AG10803 (cell line): Measurements from ENCODE around the gene TOM1L2.

Source experiments
- DNase-seq: peaks from one replicate; pipeline ENCODE4 v3.0.0; 2010; ENCODE audit warnings: low read depth
- H3K4me3 ChIP-seq: 2 replicates; pipeline ENCODE4 v1.5.1; 2011; ENCODE audit warnings: mild to moderate bottlenecking, low read length, control low read depth
- CTCF ChIP-seq: conservative IDR thresholded peaks from 2 replicates; pipeline ENCODE4 v1.5.1; 2011; ENCODE audit warnings: mild to moderate bottlenecking, low read length, control low read depth, inconsistent platforms

The TOM1L2 gene

GRCh38 chr17:17830740-17831207 is 141.4 kb downstream of the TOM1L2 start:
- no peak overlapping the region for H3K4me3 ChIP-seq
- TF ChIP-seq CTCF: no peak
- DNase-seq: no peak

GRCh38 chr17:17830269-17830567 is 142.0 kb downstream of the TOM1L2 start:
- DNase-seq: no peak
- no peak for TF ChIP-seq CTCF
- no peak overlapping the region for H3K4me3 ChIP-seq

- no peak for TF ChIP-seq CTCF
These were observed 144.2 kb downstream of the TOM1L2 start for GRCh38 chr17:17827826-17828621.

GRCh38 chr17:17826942-17827785 is 145.0 kb downstream of the TOM1L2 start:
- no peak for DNase-seq
- H3K4me3 ChIP-seq: no peak overlapping the region
- TF ChIP-seq CTCF: no peak

More at GRCh38 chr17:17827826-17828621, 144.2 kb downstream of the TOM1L2 start:
- no peak for DNase-seq
- no peak overlapping the region for H3K4me3 ChIP-seq

- TF ChIP-seq CTCF: no peak
- no peak for DNase-seq
- H3K4me3 ChIP-seq: no peak overlapping the region
These were observed 145.9 kb downstream of the TOM1L2 start for GRCh38 chr17:17826342-17826713.

- DNase-seq: no peak
- no peak for TF ChIP-seq CTCF
- H3K4me3 ChIP-seq: no peak overlapping the region
These were observed 147.2 kb downstream of the TOM1L2 start for GRCh38 chr17:17824783-17825614.
